Measurements from ENCODE around the gene PODN.

The PODN gene

GRCh38 chr1:53115403-53116306 is 53.6 kb downstream of the PODN start:
- DNase-seq: no peak

- DNase-seq: no peak
Measured at GRCh38 chr1:53116307-53116810, 54.3 kb downstream of the PODN start.

GRCh38 chr1:53116933-53117600 is 55.1 kb downstream of the PODN start:
- DNase-seq: no peak

- DNase-seq: no peak
Measured at GRCh38 chr1:53117836-53118235, 55.8 kb downstream of the PODN start.

- DNase-seq: no peak
Measured at GRCh38 chr1:53120659-53121058, 58.6 kb downstream of the PODN start.

GRCh38 chr1:53121319-53122172 is 59.5 kb downstream of the PODN start:
- no peak for DNase-seq

- DNase-seq: no peak
Measured at GRCh38 chr1:53122201-53122885, 60.3 kb downstream of the PODN start.

GRCh38 chr1:53122961-53123413 is 61.0 kb downstream of the PODN start:
- DNase-seq: no peak

- DNase-seq: no peak
Measured at GRCh38 chr1:53123453-53124140, 61.6 kb downstream of the PODN start.

GRCh38 chr1:53125122-53125521 is 63.1 kb downstream of the PODN start:
- DNase-seq: no peak

- no peak for DNase-seq
Measured at GRCh38 chr1:53125623-53126360, 63.8 kb downstream of the PODN start.

GRCh38 chr1:53126495-53126894 is 64.5 kb downstream of the PODN start:
- no peak for DNase-seq

GRCh38 chr1:53127546-53127945 is 65.5 kb downstream of the PODN start:
- no peak for DNase-seq

GRCh38 chr1:53128401-53128800 is 66.4 kb downstream of the PODN start:
- no peak for DNase-seq

GRCh38 chr1:53129891-53130597 is 68.0 kb downstream of the PODN start:
- DNase-seq: no peak

- no peak for DNase-seq
Measured at GRCh38 chr1:53130598-53130877, 68.5 kb downstream of the PODN start.

- DNase-seq: no peak
Measured at GRCh38 chr1:53130878-53131589, 69.0 kb downstream of the PODN start.

GRCh38 chr1:53131590-53131938 is 69.6 kb downstream of the PODN start:
- DNase-seq: no peak

GRCh38 chr1:53132176-53132575 is 70.2 kb downstream of the PODN start:
- no peak for DNase-seq
